ENCODE data around the gene RHOB.

RHOB gene

GRCh38 chr2:20439503-20439902, 7.4 kb upstream of the RHOB start:
- DNase-seq, result no peak

- DNase-seq, result no peak
Measured at GRCh38 chr2:20440001-20440560, 6.8 kb upstream of the RHOB start.

- DNase-seq, result no peak
Measured at GRCh38 chr2:20443276-20443920, 3.5 kb upstream of the RHOB start.

GRCh38 chr2:20444101-20444992, 2.5 kb upstream of the RHOB start:
- DNase-seq, result no peak

- no peak for DNase-seq
Measured at GRCh38 chr2:20444993-20445910, 1.6 kb upstream of the RHOB start.

GRCh38 chr2:20446255-20446916, 488 bp upstream of the RHOB start:
- no peak for DNase-seq

- DNase-seq, result no peak
Measured at GRCh38 chr2:20447437-20448245, 767 bp downstream of the RHOB start.

GRCh38 chr2:20448246-20448976, 1.5 kb downstream of the RHOB start:
- DNase-seq, result no peak

GRCh38 chr2:20448977-20449306, 2.1 kb downstream of the RHOB start:
- DNase-seq, result no peak

GRCh38 chr2:20449501-20450200, 2.8 kb downstream of the RHOB start:
- no peak for DNase-seq

- DNase-seq, result no peak
Measured at GRCh38 chr2:20450201-20450999, 3.5 kb downstream of the RHOB start.

- DNase-seq, result no peak
Measured at GRCh38 chr2:20451000-20451290, 4.1 kb downstream of the RHOB start.

- DNase-seq, result no peak
Measured at GRCh38 chr2:20451341-20451740, 4.5 kb downstream of the RHOB start.

GRCh38 chr2:20451761-20452499, 5.1 kb downstream of the RHOB start:
- no peak for DNase-seq

- DNase-seq, result no peak
Measured at GRCh38 chr2:20452551-20452950, 5.7 kb downstream of the RHOB start.

- no peak for DNase-seq
Measured at GRCh38 chr2:20453087-20453486, 6.2 kb downstream of the RHOB start.

GRCh38 chr2:20454036-20454981, 7.4 kb downstream of the RHOB start:
- no peak for DNase-seq
